Activated B cell treated with CpG ODN at 0.5 μM for 24 hours (primary cell): ENCODE results near the gene SLC1A6. TPM values are rescaled to one million over a fixed set of nuclear protein-coding genes. Genes with fewer than 3 reads are reported as not detected.
"Not testable (repeated sequence)": the region's sequence is repeated elsewhere in the genome, so short reads cannot be mapped to it uniquely, and the experiment has no call there.

ENCODE experiments used
- ATAC-seq: fragments of 200-7000 bp; cut with Tn5 transposase; one replicate; pipeline ENCODE4 v1.10.0; 2021; ENCODE audit warnings: low read depth, mild to moderate bottlenecking, moderate library complexity
- CTCF ChIA-PET: fragments of 350-600 bp; sonication (Branson Sonifier 250); formaldehyde crosslinking; loops from one replicate; lab custom pipeline; 2021; ENCODE audit warnings: antibody characterized with exemption; lab: Charles Lee
- POLR2A ChIA-PET: fragments of 350-600 bp; sonication (Branson Sonifier 250); formaldehyde crosslinking; loops from one replicate; lab custom pipeline; 2021; ENCODE audit warnings: antibody characterized with exemption; lab: Charles Lee
- DNase-seq: peaks from one replicate; pipeline ENCODE4 v3.0.0; 2022
- H3K27ac Mint-ChIP-seq: one replicate; pipeline ENCODE4 v1.8.0; 2020; ENCODE audit warnings: mixed read lengths
- H3K27me3 Mint-ChIP-seq: one replicate; pipeline ENCODE4 v1.8.0; 2021; ENCODE audit warnings: mixed read lengths
- H3K36me3 Mint-ChIP-seq: one replicate; pipeline ENCODE4 v1.8.0; 2021; ENCODE audit warnings: low read depth, mixed read lengths
- H3K4me1 Mint-ChIP-seq: one replicate; pipeline ENCODE4 v1.8.0; 2021; ENCODE audit warnings: mixed read lengths
- H3K4me3 Mint-ChIP-seq: one replicate; pipeline ENCODE4 v1.8.0; 2020; ENCODE audit warnings: mild to moderate bottlenecking, mixed read lengths
- H3K9me3 Mint-ChIP-seq: one replicate; pipeline ENCODE4 v1.8.0; 2020; ENCODE audit warnings: mixed read lengths
- CTCF ChIP-seq: fragments of 200-600 bp; IDR thresholded peaks from one replicate; pipeline ENCODE4 v1.8.0; 2022; ENCODE audit warnings: antibody characterized with exemption, mild to moderate bottlenecking
- intact Hi-C: fragments of 100-400 bp; cut with micrococcal nuclease; formaldehyde crosslinking; loops from one replicate; pipeline ENCODE4 v1.15.1; 2024
- total RNA-seq: library from RNA; stranded (reverse); gene quantifications from 2 replicates; pipeline ENCODE4 v1.2.3, GENCODE V29; 2022

SLC1A6 gene
- not detected in 2 replicates for total RNA-seq

GRCh38 chr19:14979476-14980255 is at the start of gene SLC1A6:
TSS of gene SLC1A6 (minus strand) at chr19:14979864. CDS start at chr19:14972910, 6,954 bp downstream.
- no peak for TF ChIP-seq CTCF
- H3K4me3 Mint-ChIP-seq = peak within 1 kb of the TSS; percentile 66
- H3K27me3 Mint-ChIP-seq = peaks cover 47% of the 10 kb centered on the region
- no peak for DNase-seq
- H3K4me1 Mint-ChIP-seq = peaks cover 6% of the 10 kb centered on the region
- no peak within 1 kb of the TSS for H3K27ac Mint-ChIP-seq
- ChIA-PET POLR2A (no interaction called here), CTCF (no interaction called here)
- H3K36me3 Mint-ChIP-seq = no peaks in the 10 kb centered on the region
- ATAC-seq = no peak
- intact Hi-C loops = no loop called here
- no peaks in the 10 kb centered on the region for H3K9me3 Mint-ChIP-seq

GRCh38 chr19:15028490-15028889 is 48.8 kb upstream of the SLC1A6 start:
- intact Hi-C loops = no loop called here
- Mint-ChIP-seq H3K27ac (no peak overlapping the region), H3K9me3 (peaks cover 5% of the 10 kb centered on the region), H3K4me3 (no peak overlapping the region), H3K4me1 (no peaks in the 10 kb centered on the region), H3K36me3 (no peaks in the 10 kb centered on the region), H3K27me3 (peaks cover 12% of the 10 kb centered on the region)
- POLR2A ChIA-PET = no interaction called here
- CTCF ChIA-PET = no interaction called here
- ATAC-seq (no peak), DNase-seq (no peak)
- no peak for TF ChIP-seq CTCF

- H3K4me3 Mint-ChIP-seq = no peak overlapping the region
- no peak overlapping the region for H3K27ac Mint-ChIP-seq
- no peak for TF ChIP-seq CTCF
- no peaks in the 10 kb centered on the region for H3K4me1 Mint-ChIP-seq
- DNase-seq (no peak), ATAC-seq (no peak)
- H3K27me3 Mint-ChIP-seq = peaks cover 5% of the 10 kb centered on the region
- ChIA-PET CTCF (no interaction called here), POLR2A (no interaction called here)
- no peaks in the 10 kb centered on the region for H3K36me3 Mint-ChIP-seq
- H3K9me3 Mint-ChIP-seq = no peaks in the 10 kb centered on the region
- intact Hi-C loops = no loop called here
Observed at GRCh38 chr19:15025217-15025616, 45.6 kb upstream of the SLC1A6 start.

- H3K9me3 Mint-ChIP-seq = no peaks in the 10 kb centered on the region
- intact Hi-C loops = no loop called here
- TF ChIP-seq CTCF = no peak
- CTCF ChIA-PET = no interaction called here
- H3K27ac Mint-ChIP-seq = no peak overlapping the region
- ATAC-seq (no peak), DNase-seq (no peak)
- H3K27me3 Mint-ChIP-seq = peaks cover 5% of the 10 kb centered on the region
- H3K4me1 Mint-ChIP-seq = no peaks in the 10 kb centered on the region
- H3K4me3 Mint-ChIP-seq = no peak overlapping the region
- no peaks in the 10 kb centered on the region for H3K36me3 Mint-ChIP-seq
- POLR2A ChIA-PET = no interaction called here
Observed at GRCh38 chr19:15022752-15023151, 43.1 kb upstream of the SLC1A6 start.

GRCh38 chr19:15021286-15022007 is 41.8 kb upstream of the SLC1A6 start:
- H3K36me3 Mint-ChIP-seq = no peaks in the 10 kb centered on the region
- ChIA-PET POLR2A (no interaction called here), CTCF (no interaction called here)
- ATAC-seq (no peak), DNase-seq (no peak)
- H3K4me1 Mint-ChIP-seq = no peaks in the 10 kb centered on the region
- H3K27me3 Mint-ChIP-seq = peaks cover 3% of the 10 kb centered on the region
- H3K4me3 Mint-ChIP-seq = no peak overlapping the region
- no peaks in the 10 kb centered on the region for H3K9me3 Mint-ChIP-seq
- intact Hi-C loops = no loop called here
- no peak overlapping the region for H3K27ac Mint-ChIP-seq
- TF ChIP-seq CTCF = no peak

DNA sequence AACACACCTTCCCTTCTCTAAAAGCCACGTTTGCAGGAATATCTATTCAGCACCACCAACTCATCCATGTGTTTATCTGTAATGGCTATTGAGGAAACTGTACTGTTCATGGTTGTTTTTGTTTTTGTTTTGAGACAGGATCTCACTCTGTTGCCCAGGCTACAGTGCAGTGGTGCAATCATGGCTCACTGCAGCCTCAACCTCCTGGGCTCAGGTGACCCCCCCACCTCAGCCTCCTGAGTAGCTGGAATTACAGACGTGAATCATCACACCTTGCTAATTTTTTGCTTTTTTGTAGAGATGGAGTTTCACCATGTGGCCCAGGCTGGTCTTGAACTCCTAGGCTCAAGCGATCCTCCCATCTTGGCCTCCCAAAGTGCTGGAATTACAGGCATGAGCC is 39.2 kb upstream of the SLC1A6 start:
- H3K27ac Mint-ChIP-seq, DNase-seq, H3K9me3 Mint-ChIP-seq, intact Hi-C loops, H3K4me1 Mint-ChIP-seq, H3K27me3 Mint-ChIP-seq, H3K36me3 Mint-ChIP-seq, H3K4me3 Mint-ChIP-seq, POLR2A ChIA-PET, CTCF ChIA-PET, ATAC-seq: not testable (repeated sequence)
